Activated CD8-positive, alpha-beta memory T cell treated with anti-CD3 and anti-CD28 coated beads for 24 hours (primary cell): ENCODE data around the gene COA7.
A peak's percentile ranks its signal among the peaks of the same experiment; 100 is the strongest.
"Not testable (repeated sequence)": the region's sequence is repeated elsewhere in the genome, so short reads cannot be mapped to it uniquely, and the experiment has no call there.

Source experiments
- DNase-seq: peaks from one replicate; pipeline ENCODE4 v3.0.0-alpha.2; 2020

COA7 gene

GRCh38 chr1:52702886-52703787, 5.0 kb upstream of the COA7 start:
- peak; percentile 91 for DNase-seq

- DNase-seq, result no peak
Observed at GRCh38 chr1:52695627-52696026, 2.5 kb downstream of the COA7 start.

DNA sequence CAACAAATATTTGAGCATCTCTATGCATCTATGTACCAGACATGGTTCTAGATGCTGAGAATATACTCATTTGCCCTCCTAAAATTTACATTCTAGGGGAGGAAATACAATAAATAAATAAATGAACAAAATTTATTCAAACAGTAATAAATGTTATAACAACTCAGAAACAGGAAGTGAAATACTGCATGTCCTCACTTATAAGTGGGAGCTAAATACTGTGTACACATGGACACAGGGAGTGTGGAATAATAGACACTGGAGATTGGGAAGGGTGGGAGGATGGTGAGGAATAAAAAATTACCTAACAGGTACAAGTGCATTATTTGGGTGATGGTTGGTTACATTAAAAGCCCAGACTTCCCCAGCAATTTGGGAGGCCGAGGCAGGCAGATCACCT, 4.3 kb downstream of the COA7 start:
- DNase-seq, result no peak

- not testable (repeated sequence) for DNase-seq
Observed at GRCh38 chr1:52693351-52693750, 4.8 kb downstream of the COA7 start.

GRCh38 chr1:52692697-52693096, 5.5 kb downstream of the COA7 start:
- DNase-seq, result no peak

DNA sequence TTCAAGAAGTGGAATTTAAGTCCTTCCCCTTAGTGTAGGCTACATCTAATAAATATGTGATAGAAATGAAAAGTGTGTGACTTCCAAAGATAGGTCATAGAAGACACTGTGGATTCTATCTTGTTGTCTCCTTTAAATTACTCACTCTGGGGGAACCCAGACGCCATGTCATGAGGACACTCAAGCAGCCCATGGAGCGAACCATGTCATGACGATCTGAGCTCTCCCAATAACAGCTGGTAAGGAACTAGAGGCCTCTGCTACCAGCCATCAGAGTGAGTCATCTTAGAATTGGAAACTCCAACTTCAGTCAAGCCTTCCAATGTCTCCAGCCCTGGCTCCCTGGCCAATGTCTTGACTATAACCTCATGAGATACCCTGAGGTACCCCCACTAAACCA, 6.3 kb downstream of the COA7 start:
- DNase-seq, result no peak

DNA sequence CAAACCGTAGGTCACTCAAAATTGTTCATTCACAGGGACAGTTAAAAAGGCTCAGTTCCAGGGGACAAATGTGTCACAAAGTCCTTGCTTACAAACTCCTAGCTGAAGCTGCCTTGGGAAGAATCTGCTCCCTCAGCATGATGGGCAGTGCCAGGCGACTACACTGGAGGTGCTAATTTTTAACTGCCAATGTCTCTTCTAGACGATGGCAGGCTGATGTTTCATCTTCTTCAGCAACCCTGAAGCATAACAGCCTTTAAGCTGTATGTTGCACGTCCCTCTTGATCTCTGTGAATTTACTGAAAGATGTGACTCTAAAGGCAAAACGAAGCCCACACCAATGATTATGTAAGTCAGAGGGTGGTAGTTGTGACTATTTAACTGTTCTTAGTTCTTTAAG, 11.3 kb downstream of the COA7 start:
- no peak for DNase-seq

GRCh38 chr1:52686261-52686751, 11.8 kb downstream of the COA7 start:
- DNase-seq, result peak; percentile 86

DNA sequence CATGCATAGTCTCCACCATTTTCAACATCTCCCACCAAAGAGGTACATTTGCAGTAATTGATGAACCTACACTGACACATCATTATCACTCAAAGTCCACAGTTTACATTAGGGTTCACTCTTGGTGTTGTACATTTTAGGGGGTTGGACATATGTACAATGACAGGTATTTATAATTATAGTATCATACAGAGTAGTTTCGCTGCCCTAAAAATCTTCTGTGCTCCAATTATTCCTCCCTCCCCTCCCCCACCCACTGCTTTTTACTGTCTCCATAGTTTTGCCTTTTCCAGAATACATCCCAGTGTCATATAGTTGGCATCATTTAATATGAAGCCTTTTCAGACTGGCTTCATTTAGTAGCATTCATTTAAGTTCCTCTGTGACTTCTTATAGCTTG, 13.6 kb downstream of the COA7 start:
- DNase-seq, result no peak

- DNase-seq, result no peak
Observed at GRCh38 chr1:52683367-52683940, 14.7 kb downstream of the COA7 start.

DNA sequence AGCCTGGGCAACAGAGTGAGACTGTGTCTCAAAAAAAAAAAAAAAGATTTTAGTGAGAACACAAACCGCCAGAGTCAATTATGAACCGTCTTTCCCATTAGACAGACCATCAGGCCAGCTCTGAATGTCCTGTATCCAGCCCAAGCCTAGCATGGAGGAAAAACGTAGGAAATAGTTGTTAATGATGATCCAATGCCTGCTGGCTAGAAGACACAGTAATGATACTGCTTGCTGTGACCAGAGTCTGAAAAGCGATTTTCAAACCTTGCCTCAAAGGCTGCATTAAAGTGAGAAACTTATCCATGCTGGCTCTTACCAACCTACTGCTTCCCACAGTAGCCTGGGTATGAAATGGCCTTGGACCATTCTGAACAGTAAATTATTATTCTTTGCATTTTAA, 17.0 kb downstream of the COA7 start:
- DNase-seq, result no peak

GRCh38 chr1:52680353-52680752, 17.8 kb downstream of the COA7 start:
- DNase-seq, result no peak

DNA sequence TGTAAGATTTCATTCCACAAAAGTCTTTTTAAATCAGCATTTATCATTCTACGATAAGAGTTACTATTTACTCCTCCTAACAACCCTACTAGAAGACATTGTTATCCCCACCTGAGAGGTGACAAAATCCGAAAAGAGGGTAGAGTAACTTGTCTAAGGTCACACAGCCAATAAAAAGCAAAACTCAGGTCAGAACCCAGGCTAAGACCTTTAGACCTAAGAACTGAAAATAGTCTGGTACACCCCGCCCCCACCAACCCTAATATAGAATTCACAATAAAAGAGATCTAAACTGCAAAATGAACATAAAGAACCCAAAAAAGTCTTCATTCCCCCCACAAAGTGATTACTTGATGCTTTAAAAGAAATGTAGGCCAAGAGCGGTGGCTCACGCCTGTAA, 18.6 kb downstream of the COA7 start:
- DNase-seq, result no peak

DNA sequence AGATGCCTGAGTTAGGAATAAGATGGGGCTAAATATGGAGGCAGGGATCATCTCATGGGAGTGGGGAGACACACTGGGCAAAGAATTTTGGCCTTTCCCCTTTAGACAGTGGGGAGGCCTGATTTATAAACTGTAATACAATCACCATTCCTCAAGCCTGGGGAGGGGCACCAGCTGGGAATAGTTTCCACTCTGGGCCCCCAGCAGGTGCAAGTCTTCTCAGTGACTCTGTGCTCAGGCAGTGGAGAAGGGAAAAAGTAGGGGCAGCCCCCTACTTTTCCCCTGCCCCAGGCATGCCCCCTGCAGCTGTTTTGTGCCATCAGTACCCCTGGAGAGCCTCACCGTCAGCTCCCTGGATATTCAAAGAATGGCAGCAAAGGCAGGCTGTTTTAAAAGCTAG, 19.1 kb downstream of the COA7 start:
- no peak for DNase-seq

- no peak for DNase-seq
Observed at GRCh38 chr1:52677076-52677806, 20.9 kb downstream of the COA7 start.

- no peak for DNase-seq
Observed at GRCh38 chr1:52676249-52676903, 21.8 kb downstream of the COA7 start.

DNA sequence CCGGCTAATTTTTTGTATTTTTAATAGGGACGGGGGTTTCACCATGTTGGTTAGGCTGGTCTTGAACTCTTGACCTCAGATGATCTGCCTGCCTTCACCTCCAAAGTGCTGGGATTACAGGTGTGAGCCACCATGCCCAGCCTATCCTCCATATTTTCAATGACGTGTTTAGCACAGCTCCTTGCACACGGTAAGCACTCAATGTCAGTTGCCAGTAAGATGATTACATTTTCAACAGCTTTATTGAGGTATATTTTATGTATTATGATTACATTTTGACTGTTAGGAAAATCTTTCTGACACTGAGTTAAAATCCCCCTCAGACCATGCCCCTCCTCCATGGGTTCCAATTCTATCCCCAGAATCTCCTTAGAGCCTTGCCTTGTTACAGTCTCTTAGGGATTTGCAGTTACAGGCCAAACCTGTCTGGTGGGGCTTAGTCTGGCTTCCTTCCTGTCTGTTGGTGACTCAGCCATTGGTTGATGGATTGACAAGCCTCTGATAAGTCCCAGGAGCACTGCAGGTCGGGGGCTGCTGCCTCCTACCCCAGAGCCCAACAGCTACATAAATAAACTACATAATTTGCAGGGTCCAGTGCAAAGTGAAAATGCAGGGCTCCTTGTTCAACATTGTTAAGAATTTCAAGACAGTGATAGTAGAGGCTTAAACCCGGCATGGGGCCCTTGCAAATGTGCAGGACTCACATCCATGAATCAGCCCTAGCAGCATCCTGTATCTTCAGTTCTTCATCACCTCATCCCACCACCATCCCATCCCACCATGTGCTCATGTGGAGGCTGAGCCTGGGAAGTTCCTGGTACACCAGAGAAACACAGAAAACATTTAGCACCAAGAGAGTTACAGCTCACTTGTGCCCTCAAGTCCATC, 23.4 kb downstream of the COA7 start:
- no peak for DNase-seq

GRCh38 chr1:52673513-52673912, 24.6 kb downstream of the COA7 start:
- DNase-seq, result no peak

DNA sequence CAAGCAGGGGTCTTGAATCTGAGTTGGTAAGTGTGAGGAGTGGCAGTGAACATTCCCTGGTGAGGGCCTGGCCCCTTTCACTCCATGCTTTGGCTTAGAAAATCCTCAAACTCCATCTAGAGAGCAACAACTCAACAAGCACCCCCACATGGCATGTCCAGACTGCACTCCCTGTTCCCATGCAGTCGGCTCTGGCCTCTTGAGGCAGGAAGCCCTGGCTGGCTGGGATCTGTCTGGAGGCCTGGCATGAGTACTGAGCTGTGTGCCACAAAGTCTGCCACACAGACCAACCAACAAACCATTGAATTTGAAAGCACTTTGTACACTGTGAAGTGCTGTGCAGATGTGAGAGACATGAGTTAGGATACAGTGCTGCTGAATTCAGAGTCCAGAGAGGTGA, 25.2 kb downstream of the COA7 start:
- no peak for DNase-seq

- DNase-seq, result no peak
Observed at GRCh38 chr1:52670604-52671003, 27.5 kb downstream of the COA7 start.

GRCh38 chr1:52669696-52670095, 28.5 kb downstream of the COA7 start:
- DNase-seq, result no peak

DNA sequence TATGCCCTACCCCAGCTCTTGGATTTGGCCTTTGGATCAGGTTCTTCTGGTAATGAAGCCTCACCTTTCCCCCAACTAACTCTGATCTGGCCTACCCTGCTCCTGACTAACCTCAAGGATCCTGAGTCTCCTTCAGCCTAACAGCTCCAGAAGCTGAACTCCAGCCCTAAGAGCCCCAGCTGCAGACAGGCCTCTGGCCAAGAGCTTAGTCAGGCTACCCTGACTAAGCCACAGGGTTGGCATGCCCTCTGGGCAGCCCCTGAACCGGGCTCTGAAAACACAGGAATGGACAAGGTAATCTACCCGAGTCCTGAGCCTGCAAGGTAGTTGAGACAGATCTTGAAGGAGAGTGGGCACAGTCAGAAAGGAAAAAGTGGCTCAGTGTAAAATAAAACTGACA, 29.4 kb downstream of the COA7 start:
- DNase-seq, result no peak
